Liver (tissue), 3 donors: ENCODE data around the gene DLL1.

ENCODE experiments used
- EGR1 ChIP-seq, 2 donors: IDR thresholded peaks; 2 replicates each; pipeline ENCODE4 v1.6.1; 2016 to 2018; ENCODE audit warnings: antibody characterized with exemption in 2 of 2, low read depth in 2 of 2
- FOXA1 ChIP-seq: IDR thresholded peaks from 2 replicates; pipeline ENCODE4 v1.6.1; 2016; ENCODE audit warnings: antibody characterized with exemption
- FOXA2 ChIP-seq: IDR thresholded peaks from 2 replicates; pipeline ENCODE4 v1.6.1; 2016; ENCODE audit warnings: antibody characterized with exemption
- HNF4A ChIP-seq, 2 donors: conservative IDR thresholded peaks; 2 replicates each; pipeline ENCODE4 v1.6.1; 2016; ENCODE audit warnings: antibody characterized with exemption in 2 of 2, mild to moderate bottlenecking in 2 of 2
- JUND ChIP-seq, 2 donors: IDR thresholded peaks; 2 replicates each; pipeline ENCODE4 v1.6.1; 2016; ENCODE audit warnings: antibody characterized with exemption in 2 of 2
- MAX ChIP-seq: IDR thresholded peaks from 2 replicates; pipeline ENCODE4 v1.6.1; 2016; ENCODE audit warnings: antibody characterized with exemption
- RAD21 ChIP-seq, 2 donors: IDR thresholded peaks; 2 replicates each; pipeline ENCODE4 v1.6.1; 2016; ENCODE audit warnings: antibody characterized with exemption in 2 of 2, mild to moderate bottlenecking in 2 of 2
- YY1 ChIP-seq: IDR thresholded peaks from 2 replicates; pipeline ENCODE4 v1.6.1; 2016; ENCODE audit warnings: antibody characterized with exemption, mild to moderate bottlenecking
- TF ChIP-seq, protein P1 (sequence below): IDR thresholded peaks from 2 replicates; pipeline ENCODE4 v1.6.1; 2016; ENCODE audit warnings: antibody characterized with exemption, mild to moderate bottlenecking
- TF ChIP-seq, protein P2 (sequence below): fragments of 150-350 bp; IDR thresholded peaks from 2 replicates; pipeline ENCODE4 v1.5.1; 2017; ENCODE audit warnings: improper control_type of control experiment, low read depth, low read length; ENCODE audit not compliant: missing input control
- TF ChIP-seq, protein P3 (sequence below): IDR thresholded peaks from 2 replicates; pipeline ENCODE4 v1.6.1; 2016; ENCODE audit warnings: antibody characterized with exemption
- TF ChIP-seq, protein P4 (sequence below): IDR thresholded peaks from 2 replicates; pipeline ENCODE4 v1.6.1; 2016; ENCODE audit warnings: antibody characterized with exemption
- donor health status: healthy.
- donor health status: healthy.

- TF ChIP-seq, protein P1, sequence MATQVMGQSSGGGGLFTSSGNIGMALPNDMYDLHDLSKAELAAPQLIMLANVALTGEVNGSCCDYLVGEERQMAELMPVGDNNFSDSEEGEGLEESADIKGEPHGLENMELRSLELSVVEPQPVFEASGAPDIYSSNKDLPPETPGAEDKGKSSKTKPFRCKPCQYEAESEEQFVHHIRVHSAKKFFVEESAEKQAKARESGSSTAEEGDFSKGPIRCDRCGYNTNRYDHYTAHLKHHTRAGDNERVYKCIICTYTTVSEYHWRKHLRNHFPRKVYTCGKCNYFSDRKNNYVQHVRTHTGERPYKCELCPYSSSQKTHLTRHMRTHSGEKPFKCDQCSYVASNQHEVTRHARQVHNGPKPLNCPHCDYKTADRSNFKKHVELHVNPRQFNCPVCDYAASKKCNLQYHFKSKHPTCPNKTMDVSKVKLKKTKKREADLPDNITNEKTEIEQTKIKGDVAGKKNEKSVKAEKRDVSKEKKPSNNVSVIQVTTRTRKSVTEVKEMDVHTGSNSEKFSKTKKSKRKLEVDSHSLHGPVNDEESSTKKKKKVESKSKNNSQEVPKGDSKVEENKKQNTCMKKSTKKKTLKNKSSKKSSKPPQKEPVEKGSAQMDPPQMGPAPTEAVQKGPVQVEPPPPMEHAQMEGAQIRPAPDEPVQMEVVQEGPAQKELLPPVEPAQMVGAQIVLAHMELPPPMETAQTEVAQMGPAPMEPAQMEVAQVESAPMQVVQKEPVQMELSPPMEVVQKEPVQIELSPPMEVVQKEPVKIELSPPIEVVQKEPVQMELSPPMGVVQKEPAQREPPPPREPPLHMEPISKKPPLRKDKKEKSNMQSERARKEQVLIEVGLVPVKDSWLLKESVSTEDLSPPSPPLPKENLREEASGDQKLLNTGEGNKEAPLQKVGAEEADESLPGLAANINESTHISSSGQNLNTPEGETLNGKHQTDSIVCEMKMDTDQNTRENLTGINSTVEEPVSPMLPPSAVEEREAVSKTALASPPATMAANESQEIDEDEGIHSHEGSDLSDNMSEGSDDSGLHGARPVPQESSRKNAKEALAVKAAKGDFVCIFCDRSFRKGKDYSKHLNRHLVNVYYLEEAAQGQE, result no peak
- TF ChIP-seq, protein P2, sequence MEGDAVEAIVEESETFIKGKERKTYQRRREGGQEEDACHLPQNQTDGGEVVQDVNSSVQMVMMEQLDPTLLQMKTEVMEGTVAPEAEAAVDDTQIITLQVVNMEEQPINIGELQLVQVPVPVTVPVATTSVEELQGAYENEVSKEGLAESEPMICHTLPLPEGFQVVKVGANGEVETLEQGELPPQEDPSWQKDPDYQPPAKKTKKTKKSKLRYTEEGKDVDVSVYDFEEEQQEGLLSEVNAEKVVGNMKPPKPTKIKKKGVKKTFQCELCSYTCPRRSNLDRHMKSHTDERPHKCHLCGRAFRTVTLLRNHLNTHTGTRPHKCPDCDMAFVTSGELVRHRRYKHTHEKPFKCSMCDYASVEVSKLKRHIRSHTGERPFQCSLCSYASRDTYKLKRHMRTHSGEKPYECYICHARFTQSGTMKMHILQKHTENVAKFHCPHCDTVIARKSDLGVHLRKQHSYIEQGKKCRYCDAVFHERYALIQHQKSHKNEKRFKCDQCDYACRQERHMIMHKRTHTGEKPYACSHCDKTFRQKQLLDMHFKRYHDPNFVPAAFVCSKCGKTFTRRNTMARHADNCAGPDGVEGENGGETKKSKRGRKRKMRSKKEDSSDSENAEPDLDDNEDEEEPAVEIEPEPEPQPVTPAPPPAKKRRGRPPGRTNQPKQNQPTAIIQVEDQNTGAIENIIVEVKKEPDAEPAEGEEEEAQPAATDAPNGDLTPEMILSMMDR, result no peak
- TF ChIP-seq MAX (no peak), FOXA2 (no peak), HNF4A (conservative IDR thresholded peaks at IDR 0.05) (no peak), EGR1 (IDR thresholded peaks at IDR 0.05; ENCODE audit: low read depth in 2 of 2) (no peak), RAD21 (IDR thresholded peaks at IDR 0.05) (no peak), YY1 (no peak), FOXA1 (no peak), JUND (IDR thresholded peaks at IDR 0.05) (no peak)
- TF ChIP-seq, protein P3, sequence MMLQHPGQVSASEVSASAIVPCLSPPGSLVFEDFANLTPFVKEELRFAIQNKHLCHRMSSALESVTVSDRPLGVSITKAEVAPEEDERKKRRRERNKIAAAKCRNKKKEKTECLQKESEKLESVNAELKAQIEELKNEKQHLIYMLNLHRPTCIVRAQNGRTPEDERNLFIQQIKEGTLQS, result no peak
- TF ChIP-seq, protein P4, sequence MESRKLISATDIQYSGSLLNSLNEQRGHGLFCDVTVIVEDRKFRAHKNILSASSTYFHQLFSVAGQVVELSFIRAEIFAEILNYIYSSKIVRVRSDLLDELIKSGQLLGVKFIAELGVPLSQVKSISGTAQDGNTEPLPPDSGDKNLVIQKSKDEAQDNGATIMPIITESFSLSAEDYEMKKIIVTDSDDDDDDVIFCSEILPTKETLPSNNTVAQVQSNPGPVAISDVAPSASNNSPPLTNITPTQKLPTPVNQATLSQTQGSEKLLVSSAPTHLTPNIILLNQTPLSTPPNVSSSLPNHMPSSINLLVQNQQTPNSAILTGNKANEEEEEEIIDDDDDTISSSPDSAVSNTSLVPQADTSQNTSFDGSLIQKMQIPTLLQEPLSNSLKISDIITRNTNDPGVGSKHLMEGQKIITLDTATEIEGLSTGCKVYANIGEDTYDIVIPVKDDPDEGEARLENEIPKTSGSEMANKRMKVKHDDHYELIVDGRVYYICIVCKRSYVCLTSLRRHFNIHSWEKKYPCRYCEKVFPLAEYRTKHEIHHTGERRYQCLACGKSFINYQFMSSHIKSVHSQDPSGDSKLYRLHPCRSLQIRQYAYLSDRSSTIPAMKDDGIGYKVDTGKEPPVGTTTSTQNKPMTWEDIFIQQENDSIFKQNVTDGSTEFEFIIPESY, result no peak
Observed at GRCh38 chr6:170295510-170296422, 4.9 kb upstream of the DLL1 start.
